ENCODE data around the gene NFAT5. TPM values are rescaled to one million over a fixed set of nuclear protein-coding genes. Genes with fewer than 3 reads are reported as not detected.

The NFAT5 gene
- total RNA-seq, 1 donor from 2014 or later = 14.3 TPM

GRCh38 chr16:69522041-69522578, 43.7 kb upstream of the NFAT5 start:
- Histone ChIP-seq H3K27me3 (no peaks in the 10 kb centered on the region), H2AFZ (replicated peaks) (peak overlapping the region; percentile 19), H3K4me3 (no peak overlapping the region), H3K36me3 (no peaks in the 10 kb centered on the region), H4K20me1 (ENCODE audit: low read depth) (no peaks in the 10 kb centered on the region), H3K27ac (no peak overlapping the region), H3K4me2 (no peak overlapping the region), H3K9ac (no peak overlapping the region), H3K9me3 (ENCODE audit: low read depth) (no peaks in the 10 kb centered on the region), H3K4me1 (peaks cover 7% of the 10 kb centered on the region), H3F3A (ENCODE audit: low read depth) (peaks cover 9% of the 10 kb centered on the region), H3K79me2 (ENCODE audit: low read depth) (no peaks in the 10 kb centered on the region)
- no peak overlapping the region for H3K4me3 Mint-ChIP-seq
- peaks cover 24% of the 10 kb centered on the region for H3K4me1 Mint-ChIP-seq
- peaks cover 10% of the 10 kb centered on the region for H3K27me3 Mint-ChIP-seq (ENCODE audit: insufficient read depth, low read depth)
- TF ChIP-seq EZH2 (IDR thresholded peaks at IDR 0.05) (no peak), EZH2phosphoT487 (IDR thresholded peaks at IDR 0.05) (no peak)
- TF ChIP-seq, protein P1, sequence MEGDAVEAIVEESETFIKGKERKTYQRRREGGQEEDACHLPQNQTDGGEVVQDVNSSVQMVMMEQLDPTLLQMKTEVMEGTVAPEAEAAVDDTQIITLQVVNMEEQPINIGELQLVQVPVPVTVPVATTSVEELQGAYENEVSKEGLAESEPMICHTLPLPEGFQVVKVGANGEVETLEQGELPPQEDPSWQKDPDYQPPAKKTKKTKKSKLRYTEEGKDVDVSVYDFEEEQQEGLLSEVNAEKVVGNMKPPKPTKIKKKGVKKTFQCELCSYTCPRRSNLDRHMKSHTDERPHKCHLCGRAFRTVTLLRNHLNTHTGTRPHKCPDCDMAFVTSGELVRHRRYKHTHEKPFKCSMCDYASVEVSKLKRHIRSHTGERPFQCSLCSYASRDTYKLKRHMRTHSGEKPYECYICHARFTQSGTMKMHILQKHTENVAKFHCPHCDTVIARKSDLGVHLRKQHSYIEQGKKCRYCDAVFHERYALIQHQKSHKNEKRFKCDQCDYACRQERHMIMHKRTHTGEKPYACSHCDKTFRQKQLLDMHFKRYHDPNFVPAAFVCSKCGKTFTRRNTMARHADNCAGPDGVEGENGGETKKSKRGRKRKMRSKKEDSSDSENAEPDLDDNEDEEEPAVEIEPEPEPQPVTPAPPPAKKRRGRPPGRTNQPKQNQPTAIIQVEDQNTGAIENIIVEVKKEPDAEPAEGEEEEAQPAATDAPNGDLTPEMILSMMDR (IDR thresholded peaks at IDR 0.05) = no peak
- no peaks in the 10 kb centered on the region for H3K36me3 Mint-ChIP-seq
- no peaks in the 10 kb centered on the region for H3K9me3 Mint-ChIP-seq
- DNase-seq (ENCODE audit: low spot score) = no peak
- no peak overlapping the region for H3K27ac Mint-ChIP-seq

DNA sequence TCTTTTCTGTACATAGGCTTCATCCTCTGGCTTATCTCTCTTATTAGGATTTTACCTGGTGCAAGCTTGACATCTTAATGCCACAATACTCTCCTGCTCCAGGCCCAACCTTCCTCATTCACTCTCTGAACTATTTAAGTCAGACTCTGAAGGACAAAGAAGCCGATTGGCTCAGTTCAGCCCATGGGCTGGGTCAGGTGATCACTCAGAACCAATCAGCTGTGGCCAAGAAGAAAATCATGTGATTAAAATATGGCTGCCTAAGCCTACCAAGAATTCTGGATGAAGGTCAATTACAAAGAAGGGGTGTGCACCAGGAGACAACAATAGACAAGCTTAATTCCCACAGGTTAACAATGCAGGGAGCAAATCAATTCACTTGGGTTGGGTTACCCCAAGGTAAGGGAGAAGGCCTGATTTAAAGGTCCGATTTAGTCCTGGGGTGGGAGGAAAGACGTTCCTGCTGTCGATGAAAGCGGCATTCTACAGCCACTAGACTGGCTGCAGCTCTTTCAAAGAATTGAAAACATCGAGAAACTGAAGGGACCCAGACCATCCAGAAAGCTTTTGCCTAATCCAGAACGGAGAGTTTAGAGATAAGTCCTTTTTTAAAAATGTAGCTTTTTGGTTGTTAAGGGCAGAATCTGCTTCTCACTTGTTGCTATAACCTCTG, 42.9 kb upstream of the NFAT5 start:
- H3K4me1 ChIP-seq = peaks cover 7% of the 10 kb centered on the region
- no peak overlapping the region for H3K4me3 ChIP-seq
- TF ChIP-seq EZH2phosphoT487 (IDR thresholded peaks at IDR 0.05) (no peak), EZH2 (IDR thresholded peaks at IDR 0.05) (no peak)
- TF ChIP-seq, protein P1 (IDR thresholded peaks at IDR 0.05) = no peak
- no peaks in the 10 kb centered on the region for H3K27me3 ChIP-seq
- no peaks in the 10 kb centered on the region for H3K9me3 ChIP-seq (ENCODE audit: low read depth)
- H3K36me3 ChIP-seq = no peaks in the 10 kb centered on the region
- no peak for DNase-seq (ENCODE audit: low spot score)
- H2AFZ ChIP-seq (replicated peaks) = peak overlapping the region; percentile 23
- Mint-ChIP-seq H3K4me3 (peak overlapping the region; percentile 31), H3K4me1 (peaks cover 25% of the 10 kb centered on the region), H3K9me3 (no peaks in the 10 kb centered on the region), H3K36me3 (no peaks in the 10 kb centered on the region), H3K27ac (no peak overlapping the region), H3K27me3 (ENCODE audit: insufficient read depth, low read depth) (peaks cover 10% of the 10 kb centered on the region)
- H3K4me2 ChIP-seq = no peak overlapping the region
- no peak overlapping the region for H3K27ac ChIP-seq
- peaks cover 9% of the 10 kb centered on the region for H3F3A ChIP-seq (ENCODE audit: low read depth)
- no peaks in the 10 kb centered on the region for H4K20me1 ChIP-seq (ENCODE audit: low read depth)
- no peaks in the 10 kb centered on the region for H3K79me2 ChIP-seq (ENCODE audit: low read depth)
- H3K9ac ChIP-seq = no peak overlapping the region

- H3K27me3 Mint-ChIP-seq (ENCODE audit: insufficient read depth, low read depth) = peaks cover 10% of the 10 kb centered on the region
- peaks cover 7% of the 10 kb centered on the region for H3K4me1 ChIP-seq
- no peaks in the 10 kb centered on the region for H4K20me1 ChIP-seq (ENCODE audit: low read depth)
- DNase-seq (ENCODE audit: low spot score) = no peak
- no peaks in the 10 kb centered on the region for H3K9me3 ChIP-seq (ENCODE audit: low read depth)
- no peaks in the 10 kb centered on the region for H3K79me2 ChIP-seq (ENCODE audit: low read depth)
- no peak overlapping the region for H3K4me2 ChIP-seq
- TF ChIP-seq EZH2phosphoT487 (IDR thresholded peaks at IDR 0.05) = no peak
- no peak for TF ChIP-seq EZH2 (IDR thresholded peaks at IDR 0.05)
- TF ChIP-seq, protein P1 (IDR thresholded peaks at IDR 0.05) = no peak
- H3K4me3 ChIP-seq = no peak overlapping the region
- peak overlapping the region; percentile 79 for H2AFZ ChIP-seq (replicated peaks)
- H3K27ac Mint-ChIP-seq = no peak overlapping the region
- peaks cover 9% of the 10 kb centered on the region for H3F3A ChIP-seq (ENCODE audit: low read depth)
- no peaks in the 10 kb centered on the region for H3K36me3 Mint-ChIP-seq
- no peaks in the 10 kb centered on the region for H3K27me3 ChIP-seq
- no peak overlapping the region for H3K9ac ChIP-seq
- no peak overlapping the region for H3K4me3 Mint-ChIP-seq
- no peaks in the 10 kb centered on the region for H3K9me3 Mint-ChIP-seq
- peaks cover 29% of the 10 kb centered on the region for H3K4me1 Mint-ChIP-seq
- H3K27ac ChIP-seq = no peak overlapping the region
- H3K36me3 ChIP-seq = no peaks in the 10 kb centered on the region
Observed at GRCh38 chr16:69523566-69524305, 42.0 kb upstream of the NFAT5 start.

Data from neural progenitor cell (in vitro differentiated cells).